ENCODE measurements around the gene ACTR8. TPM values are rescaled to one million over a fixed set of nuclear protein-coding genes. Genes with fewer than 3 reads are reported as not detected.

The ACTR8 gene
- total and polyA plus RNA-seq, 2 of the 4 experiments (the other 2 are of a cell fraction), result 20.3 to 31.4 TPM

GRCh38 chr3:53863145-53863544 is 18.8 kb downstream of the ACTR8 start (continued):
- TF ChIP-seq MAZ (IDR thresholded peaks at IDR 0.05; ENCODE audit: borderline replicate concordance, low read depth, low read length) (no peak), CEBPB (IDR thresholded peaks at IDR 0.05; ENCODE audit: low read depth, low read length) (no peak), SMC3 (IDR thresholded peaks at IDR 0.05; ENCODE audit: low read depth, low read length) (no peak), CHD1 (IDR thresholded peaks at IDR 0.05; ENCODE audit: low read depth, low read length) (no peak), RFX5 (IDR thresholded peaks at IDR 0.05; ENCODE audit: low read depth, low read length) (no peak)

GRCh38 chr3:53862241-53862640 is 19.7 kb downstream of the ACTR8 start:
- intact Hi-C loops (cut with micrococcal nuclease), result no loop called here
- TF ChIP-seq ELK1 (IDR thresholded peaks at IDR 0.05; ENCODE audit: borderline replicate concordance, low read depth, low read length), result no peak
- TF ChIP-seq MAZ (IDR thresholded peaks at IDR 0.05; ENCODE audit: borderline replicate concordance, low read depth, low read length), result no peak
- no peak for TF ChIP-seq RAD21 (IDR thresholded peaks at IDR 0.05; ENCODE audit: low read length)
- TF ChIP-seq RFX5 (IDR thresholded peaks at IDR 0.05; ENCODE audit: low read depth, low read length), result no peak
- no peak for TF ChIP-seq BHLHE40 (IDR thresholded peaks at IDR 0.05; ENCODE audit: low read depth, low read length)
- TF ChIP-seq CEBPB (IDR thresholded peaks at IDR 0.05; ENCODE audit: low read depth, low read length), result no peak
- no peak for TF ChIP-seq RCOR1 (IDR thresholded peaks at IDR 0.05; ENCODE audit: insufficient replicate concordance, low read length)
- TF ChIP-seq FOS (IDR thresholded peaks at IDR 0.05; ENCODE audit: low read depth, low read length), result no peak
- no peak for TF ChIP-seq MXI1 (IDR thresholded peaks at IDR 0.05; ENCODE audit: borderline replicate concordance, low read depth, low read length)
- TF ChIP-seq CHD1 (IDR thresholded peaks at IDR 0.05; ENCODE audit: low read depth, low read length), result no peak
- TF ChIP-seq SMC3 (IDR thresholded peaks at IDR 0.05; ENCODE audit: low read depth, low read length), result no peak
- no peak for TF ChIP-seq CTCF (conservative IDR thresholded peaks at IDR 0.05; ENCODE audit: low read depth, low read length)
- no peak for TF ChIP-seq NFE2L2 (IDR thresholded peaks at IDR 0.05; ENCODE audit: low read depth, low read length)
- no peak for TF ChIP-seq POLR2A (IDR thresholded peaks at IDR 0.05; ENCODE audit: low read depth, low read length)

More at GRCh38 chr3:53862241-53862640, 19.7 kb downstream of the ACTR8 start:
- H3K27ac ChIP-seq (ENCODE audit: insufficient read depth, low read length), result no peak overlapping the region
- no peak overlapping the region for H3K4me3 ChIP-seq (ENCODE audit: insufficient read depth, low read depth, low read length)
- no peak overlapping the region for H2BK15ac ChIP-seq (ENCODE audit: low read depth, low read length)
- POLR2A ChIA-PET (ENCODE audit: unreplicated experiment), result no interaction called here
- H3K9me1 ChIP-seq (ENCODE audit: insufficient read depth, low read length), result no peaks in the 10 kb centered on the region
- H3K36me3 ChIP-seq (ENCODE audit: control insufficient read depth, insufficient read depth, low read length), result peaks cover 23% of the 10 kb centered on the region
- no peak overlapping the region for H3K4ac ChIP-seq (ENCODE audit: low read depth, low read length)
- no peak overlapping the region for H2AK5ac ChIP-seq (ENCODE audit: low read depth, low read length)
- H3K56ac ChIP-seq (ENCODE audit: extremely low read depth, insufficient read depth, low read length), result no peak overlapping the region
- no peak overlapping the region for H2AFZ ChIP-seq (replicated peaks; ENCODE audit: low read length, poor library complexity)
- no peaks in the 10 kb centered on the region for H4K20me1 ChIP-seq (ENCODE audit: insufficient read depth, low read length)
- no peak for DNase-seq
- BruUV-seq (replicated peaks), result no TSS peak
- H3K9ac ChIP-seq (ENCODE audit: low read depth, low read length), result no peak overlapping the region
- no peak for ATAC-seq (ENCODE audit: low read depth)
- no peaks in the 10 kb centered on the region for H3K9me3 ChIP-seq (ENCODE audit: control insufficient read depth, insufficient read depth, low read length)
- H2AK9ac ChIP-seq (replicated peaks; ENCODE audit: low read depth, low read length, poor library complexity), result no peak overlapping the region
- in situ Hi-C loops (cut with MboI; ENCODE audit: low sequenced_read_pairs) (no loop called here), dilution Hi-C loops (cut with HindIII; ENCODE audit: low sequenced_read_pairs, unreplicated experiment) (no loop called here)
- no peak overlapping the region for H3K4me2 ChIP-seq (ENCODE audit: low read depth, low read length)
- H3K79me1 ChIP-seq (ENCODE audit: low read depth in 1 of 2, low read length in 2 of 2), result peaks cover 0 to 2% of the 10 kb centered on the region in 2 experiments; a peak in 1 of 4 replicates
- no peaks in the 10 kb centered on the region for H3K27me3 ChIP-seq (ENCODE audit: control insufficient read depth, insufficient read depth, low read length)
- 100% methylated on average over 1 of the region's 3 CpGs; no CpG with 5 or more reads in 1 of the 2 experiments for WGBS, 2 experiments (ENCODE audit: extremely low coverage in 2 of 2, insufficient read length in 1 of 2)
- no peak overlapping the region for H2BK20ac ChIP-seq (ENCODE audit: low read depth, low read length)
- H3K23ac ChIP-seq (ENCODE audit: low read depth, low read length), result no peak overlapping the region
- no peaks in the 10 kb centered on the region for H3K4me1 ChIP-seq (ENCODE audit: control insufficient read depth, insufficient read depth, low read length)
- no peak overlapping the region for H2BK5ac ChIP-seq (ENCODE audit: low read depth, low read length, poor library complexity, severe bottlenecking)
- no peak overlapping the region for H4K91ac ChIP-seq (ENCODE audit: insufficient read depth, low read depth, low read length)
- H4K8ac ChIP-seq (ENCODE audit: low read depth in 2 of 2, low read length in 2 of 2), result no peak overlapping the region
- no peak overlapping the region for H2BK120ac ChIP-seq (ENCODE audit: low read depth, low read length)
- H4K5ac ChIP-seq (ENCODE audit: low read depth, low read length), result no peak overlapping the region
- CTCF ChIA-PET, result interaction anchor here (1.3 kb wide), 1 partner anchor 10 kb away, joined by 4 read pairs; no protein-coding TSS in a partner anchor
- H3K14ac ChIP-seq (replicated peaks; ENCODE audit: low read depth, low read length), result no peak overlapping the region
- no peak overlapping the region for H3K18ac ChIP-seq (ENCODE audit: low read depth, low read length)
